CD4-positive, alpha-beta T cell treated with Interleukin-2 at 100 ng/mL for 4 hours (primary cell): ENCODE data around the gene WNT9A.

Experiments
- DNase-seq: peaks from one replicate; pipeline ENCODE4 v3.0.0-alpha.2; 2020; ENCODE audit warnings: low spot score

Gene WNT9A

DNA sequence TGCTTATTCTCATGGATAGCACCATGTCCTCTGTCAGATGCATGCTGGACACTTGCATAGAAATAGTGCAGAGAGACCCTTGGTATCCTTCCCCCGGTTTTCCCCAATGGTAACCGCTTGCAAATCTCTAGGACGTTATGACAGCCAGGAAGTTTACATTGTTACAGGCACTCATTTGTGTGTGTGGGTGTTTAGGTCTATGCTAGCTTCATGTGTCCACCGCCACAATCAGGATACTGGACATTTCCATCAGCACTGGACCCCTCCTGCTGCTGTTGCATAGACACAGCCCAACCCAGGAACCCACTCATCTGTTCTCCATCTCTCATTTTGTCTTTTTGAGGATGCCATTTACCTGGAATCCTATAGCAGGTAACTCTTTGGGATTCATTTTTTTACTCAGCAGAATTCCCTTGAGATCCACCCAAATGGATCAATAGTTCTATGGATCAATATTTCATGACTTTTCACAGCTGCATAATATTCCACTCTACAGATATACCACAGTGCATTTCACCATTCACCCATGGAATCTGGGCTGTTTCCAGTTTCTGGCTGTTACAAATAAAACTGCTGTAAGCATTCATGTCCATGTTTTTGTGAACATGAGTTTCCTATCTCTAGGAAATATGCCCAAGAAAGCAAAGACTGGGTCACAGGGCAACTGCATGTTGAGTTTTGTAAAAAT is 6.6 kb upstream of the WNT9A start:
- DNase-seq, result no peak

DNA sequence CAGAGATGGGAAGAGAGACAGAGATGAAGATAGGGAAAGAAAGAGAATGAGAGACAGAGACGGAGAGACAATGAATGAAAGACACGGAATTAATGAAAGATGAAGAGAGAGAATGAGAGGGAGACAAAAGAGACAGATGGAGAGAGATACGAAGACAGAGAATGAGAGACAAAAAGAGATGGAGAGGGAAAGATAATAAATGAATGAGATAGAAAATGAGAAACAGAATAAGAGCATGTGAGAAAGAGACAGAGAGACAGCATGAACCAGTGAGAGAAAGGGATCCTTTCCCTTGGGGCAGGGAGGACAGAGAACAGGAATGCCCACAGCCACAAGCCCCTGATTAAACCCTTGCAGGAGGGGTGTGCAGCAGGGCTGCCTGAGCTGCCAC is 5.3 kb upstream of the WNT9A start:
- no peak for DNase-seq

DNA sequence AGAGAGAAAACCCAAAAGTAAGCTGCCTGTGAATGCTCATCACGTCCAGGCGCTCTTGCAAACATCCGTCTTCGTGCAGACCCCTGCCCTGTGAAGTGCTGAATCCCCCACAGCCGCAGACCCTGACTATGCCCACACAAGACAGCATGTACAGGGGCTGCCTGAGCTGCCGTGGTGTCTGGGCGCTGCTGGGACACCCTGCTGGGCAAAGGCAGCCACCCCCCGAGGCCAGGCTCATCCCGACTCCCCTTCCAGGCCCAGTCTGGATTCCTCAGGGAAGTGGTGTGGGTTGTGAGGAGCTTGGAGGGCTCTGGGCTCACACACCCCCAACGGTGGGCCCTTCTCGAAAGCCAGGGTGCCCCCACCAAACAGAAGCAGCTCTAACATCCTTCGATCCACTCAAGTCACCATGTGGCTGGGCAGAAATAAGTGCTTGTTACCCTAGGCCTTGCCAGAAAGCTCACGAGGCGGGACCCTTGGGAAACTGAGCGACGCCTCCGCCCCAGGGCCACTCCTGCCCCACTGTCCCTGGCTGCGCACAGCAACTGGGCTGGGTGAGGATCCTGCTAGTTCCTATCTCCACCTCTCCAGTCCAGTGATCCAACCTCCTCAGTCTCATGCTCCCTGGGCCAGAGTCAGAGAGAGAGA is 4.8 kb upstream of the WNT9A start:
- DNase-seq, result no peak

DNA sequence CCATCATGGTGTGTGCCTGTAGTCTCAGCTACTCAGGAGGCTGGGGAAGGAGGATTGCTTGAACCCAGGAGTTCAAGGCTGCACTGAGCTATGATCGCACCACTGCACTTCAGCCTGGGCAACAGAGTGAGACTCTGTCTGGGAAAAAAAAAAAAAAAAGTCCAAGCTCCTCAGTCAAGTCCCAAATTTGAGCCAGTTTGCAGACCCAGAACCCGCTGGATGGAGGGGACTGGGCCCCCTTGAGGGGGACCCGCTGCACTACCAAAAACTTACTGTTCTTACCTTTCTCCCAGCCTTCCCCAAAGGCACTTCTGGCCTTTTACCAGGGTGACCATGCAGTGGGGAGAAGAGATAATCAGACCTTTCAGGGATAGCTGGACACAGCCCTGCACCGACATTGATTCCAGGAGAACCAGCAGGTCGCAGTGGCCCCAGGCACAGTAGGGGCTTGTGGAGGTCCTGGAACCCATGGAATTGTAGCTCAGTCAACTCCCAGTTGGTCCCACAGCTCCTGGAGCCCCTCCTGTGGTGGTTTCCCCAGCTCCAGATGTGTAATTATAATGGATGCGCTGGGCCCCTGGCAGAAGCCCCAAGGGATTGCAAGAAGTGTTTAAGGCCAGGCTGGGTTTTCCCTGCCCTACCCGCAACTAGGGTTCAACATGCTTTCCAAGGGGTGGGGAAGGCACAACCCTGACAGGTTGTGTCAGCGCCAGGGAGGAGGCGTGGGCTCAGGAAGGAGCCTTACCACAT is 4.1 kb upstream of the WNT9A start:
- no peak for DNase-seq

DNA sequence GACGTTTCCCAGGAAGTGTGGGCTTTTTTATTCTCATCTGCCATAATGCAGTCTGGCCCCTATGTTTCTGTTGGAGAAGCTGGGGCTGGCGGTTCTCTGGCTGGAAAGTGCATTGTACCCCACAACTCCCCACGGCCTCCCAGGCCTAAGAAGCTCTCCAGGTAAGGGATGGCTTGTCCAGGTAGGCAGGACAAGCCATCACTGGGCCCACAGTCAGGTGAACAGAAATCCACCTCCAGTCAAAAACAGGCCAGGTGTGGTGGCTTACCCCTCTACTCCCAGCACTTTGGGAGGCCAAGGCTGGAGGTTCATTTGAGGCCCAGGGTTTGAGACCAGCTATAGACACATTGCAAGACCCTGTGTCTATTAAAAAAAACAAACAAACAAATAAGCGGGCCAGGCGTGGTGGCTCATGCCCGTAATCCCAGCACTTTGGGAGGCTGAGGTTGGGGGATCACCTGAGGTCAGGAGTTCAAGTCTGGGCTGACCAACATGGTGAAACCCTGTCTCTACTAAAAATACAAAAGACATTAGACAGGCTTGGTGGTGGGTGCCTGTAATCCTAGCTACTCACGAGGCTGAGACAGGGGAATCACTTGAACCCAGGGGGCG is 3.1 kb upstream of the WNT9A start:
- no peak for DNase-seq

DNA sequence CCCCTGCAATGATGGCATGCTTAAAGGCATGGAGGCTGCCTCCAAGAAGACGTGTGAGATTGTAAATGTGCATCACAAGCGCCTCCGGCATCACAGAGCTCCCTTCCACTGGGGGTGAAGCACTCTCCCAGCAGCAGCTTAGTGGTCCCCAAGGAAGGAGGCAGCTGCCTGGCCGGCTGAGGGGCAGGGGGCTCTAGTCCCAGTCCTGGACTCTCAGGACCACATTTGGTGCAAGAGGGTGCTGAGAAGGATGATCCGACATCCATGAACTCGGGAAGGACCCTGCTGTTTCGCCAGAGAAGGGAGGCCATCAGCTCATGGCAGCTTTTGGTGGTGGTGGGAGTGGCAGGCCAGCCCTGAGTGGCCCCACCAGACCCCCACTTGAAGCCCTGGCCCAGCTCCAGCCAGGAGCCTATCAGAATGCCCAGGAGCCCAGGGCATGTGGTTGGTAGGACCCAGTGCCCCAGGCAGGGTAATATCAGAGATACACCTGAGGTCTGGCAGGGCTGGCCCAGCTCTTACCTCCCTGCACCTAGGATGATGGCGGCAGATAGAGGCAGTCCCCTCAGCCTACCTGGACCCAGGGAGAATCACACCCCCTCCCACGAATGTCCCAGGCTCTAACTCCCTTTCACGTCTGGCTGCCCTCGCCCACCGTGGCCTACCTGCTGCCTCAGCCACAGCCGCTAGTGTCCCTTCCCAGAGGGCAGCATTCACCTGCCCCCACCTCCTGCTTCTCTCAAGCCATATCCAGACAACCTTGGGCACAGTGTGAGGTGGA is 2.4 kb upstream of the WNT9A start:
- DNase-seq, result no peak

DNA sequence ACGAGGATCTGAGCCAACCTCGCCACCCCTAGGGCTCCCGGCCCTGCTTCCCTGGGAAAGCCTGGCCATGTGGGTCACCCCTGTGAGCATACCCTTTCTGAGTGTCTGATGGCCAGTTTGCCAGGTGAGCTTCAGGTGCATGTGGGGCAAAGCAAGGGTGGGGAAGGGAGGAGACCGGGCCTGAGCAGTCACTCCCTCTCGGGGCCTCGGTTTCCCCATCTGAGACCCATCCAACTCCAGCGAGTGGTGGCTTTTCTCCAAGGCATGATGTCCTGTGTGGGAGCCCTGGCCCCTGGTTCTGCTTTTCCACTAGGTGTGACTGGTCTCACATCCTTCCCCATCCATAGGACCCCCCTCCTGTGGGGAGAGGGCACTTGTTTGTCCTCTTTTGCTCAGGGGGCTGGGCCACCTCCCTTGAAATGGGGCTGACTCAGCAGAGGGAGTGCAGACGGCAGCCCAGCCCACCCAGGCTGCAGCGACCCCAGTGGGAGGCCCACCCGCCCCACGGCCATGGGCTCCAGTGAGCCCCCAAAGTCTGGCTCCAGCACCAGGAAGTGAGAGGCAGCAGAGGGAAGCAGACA is 1.7 kb upstream of the WNT9A start:
- DNase-seq, result no peak

DNA sequence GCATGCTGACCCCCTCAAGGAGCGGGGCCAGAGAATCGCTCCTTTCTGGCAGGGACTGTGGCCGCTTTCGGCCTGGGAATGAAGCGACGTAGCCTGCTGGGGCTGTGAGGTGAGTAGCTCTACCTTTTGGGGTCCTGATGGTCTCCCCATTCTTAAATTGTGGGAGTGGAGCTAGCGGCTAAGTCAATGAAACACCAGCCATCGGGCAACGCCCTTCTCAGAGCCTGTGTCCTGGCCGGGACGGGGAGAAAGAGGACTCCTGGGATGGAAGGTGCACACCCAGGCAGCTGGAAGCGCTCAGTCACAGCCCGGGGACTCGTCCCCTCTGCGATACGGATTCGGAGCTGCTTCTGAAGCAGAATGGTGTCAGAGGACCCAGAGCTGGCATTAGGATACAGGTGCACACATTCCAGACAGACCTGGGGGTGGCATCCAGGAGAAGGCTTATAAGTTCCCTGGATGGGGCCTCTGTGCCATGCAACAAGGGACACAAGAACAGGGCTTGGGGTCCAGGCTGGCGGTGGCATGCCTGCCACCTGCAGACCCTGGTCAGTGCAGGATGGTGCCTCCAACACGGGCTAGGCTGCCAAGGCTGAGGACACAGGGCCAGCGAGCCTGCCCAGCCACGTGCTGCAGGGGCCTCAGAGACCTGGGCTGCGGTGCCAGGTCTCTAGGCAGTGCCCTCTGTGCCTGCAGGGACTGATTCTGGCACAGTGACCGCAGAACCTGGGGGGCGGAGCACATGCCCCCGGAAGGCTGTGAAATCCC is 945 bp upstream of the WNT9A start:
- no peak for DNase-seq

DNA sequence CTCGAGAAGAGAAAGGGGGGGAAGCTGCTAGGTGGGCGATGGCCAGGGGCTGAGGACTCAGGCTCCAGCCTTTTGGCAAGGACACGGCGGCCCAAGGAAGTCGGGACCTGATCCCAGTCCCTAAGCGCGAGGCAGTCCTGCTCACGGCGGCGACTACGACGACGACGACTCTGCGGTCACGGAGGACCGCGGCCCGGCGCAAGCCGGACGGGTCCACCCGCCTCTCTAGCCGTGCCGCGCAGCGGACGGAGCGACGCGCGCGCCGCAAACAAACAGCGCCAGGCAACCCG is 401 bp downstream of the WNT9A start:
- no peak for DNase-seq

DNA sequence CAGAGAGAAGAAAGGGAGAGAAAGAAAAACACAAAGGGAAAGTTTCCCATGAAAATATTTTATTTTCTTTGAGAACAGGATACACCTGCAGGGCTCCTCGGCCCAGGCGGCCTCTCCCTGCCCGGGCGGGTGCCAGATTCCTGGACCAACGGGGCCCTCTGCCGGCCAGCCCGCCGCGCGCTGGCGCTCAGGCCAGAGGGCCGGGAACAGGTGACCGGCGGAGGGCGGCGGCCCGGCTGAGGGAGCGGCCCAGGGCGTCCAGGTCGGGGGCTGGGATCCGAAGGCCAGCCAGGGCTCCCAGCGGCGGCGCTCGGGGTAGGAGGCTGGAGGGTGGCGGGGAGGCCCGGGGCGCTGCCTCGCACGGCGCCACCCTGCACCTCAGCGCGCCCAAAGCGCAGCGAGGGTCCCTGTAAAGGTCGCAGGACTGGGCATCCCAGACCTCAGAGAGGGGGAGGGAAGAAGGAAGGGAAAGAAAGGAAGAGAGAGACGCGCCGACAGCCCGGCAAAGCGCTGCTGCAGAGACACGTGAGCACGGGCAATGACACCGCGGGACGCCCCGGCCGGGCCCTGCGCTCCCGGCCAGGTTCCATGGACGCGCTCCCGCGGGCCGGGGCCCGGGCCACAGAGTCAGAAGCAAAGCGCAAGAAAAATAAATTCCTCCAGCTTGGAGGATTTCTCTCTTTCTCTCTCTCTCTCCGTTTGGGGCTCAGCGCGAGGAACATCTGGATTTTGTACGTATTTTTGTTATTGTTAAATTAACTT is 927 bp downstream of the WNT9A start:
- DNase-seq, result peak; percentile 57

DNA sequence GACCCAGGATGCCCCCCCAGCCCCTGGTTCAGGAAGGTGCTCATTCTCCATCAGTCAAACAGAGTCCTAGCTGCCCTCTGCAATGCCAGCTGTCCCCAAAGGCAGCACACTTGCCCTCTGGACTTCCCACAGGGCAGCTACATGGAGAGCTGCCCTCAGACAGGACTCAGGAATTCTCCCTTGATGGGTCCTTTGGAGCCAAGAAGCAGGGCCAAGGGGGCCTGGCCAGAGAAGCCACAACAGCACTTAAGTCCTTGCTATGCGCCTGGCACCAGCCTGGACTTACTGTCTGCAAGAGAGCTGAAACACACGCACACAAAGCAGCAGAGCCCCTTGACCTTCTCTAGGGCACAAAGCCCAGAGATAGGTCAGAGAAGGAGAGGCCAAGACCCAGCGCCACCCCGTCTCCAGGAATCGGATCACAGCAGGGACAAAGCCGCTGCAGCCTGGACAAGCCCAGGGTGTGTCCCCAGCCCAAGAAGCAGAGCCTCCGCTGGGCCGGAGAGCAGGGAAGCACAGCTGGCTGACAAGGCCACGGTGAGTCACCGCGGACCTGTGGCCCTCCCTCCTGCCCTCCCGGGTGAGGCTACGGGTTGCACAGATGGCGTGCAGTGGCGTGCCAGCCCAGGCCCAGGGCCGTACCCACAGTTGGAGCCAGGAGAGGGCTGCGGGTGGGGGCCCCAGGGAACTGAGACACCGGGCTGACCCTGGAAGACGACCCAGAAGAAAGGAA is 1.7 kb downstream of the WNT9A start:
- no peak for DNase-seq

DNA sequence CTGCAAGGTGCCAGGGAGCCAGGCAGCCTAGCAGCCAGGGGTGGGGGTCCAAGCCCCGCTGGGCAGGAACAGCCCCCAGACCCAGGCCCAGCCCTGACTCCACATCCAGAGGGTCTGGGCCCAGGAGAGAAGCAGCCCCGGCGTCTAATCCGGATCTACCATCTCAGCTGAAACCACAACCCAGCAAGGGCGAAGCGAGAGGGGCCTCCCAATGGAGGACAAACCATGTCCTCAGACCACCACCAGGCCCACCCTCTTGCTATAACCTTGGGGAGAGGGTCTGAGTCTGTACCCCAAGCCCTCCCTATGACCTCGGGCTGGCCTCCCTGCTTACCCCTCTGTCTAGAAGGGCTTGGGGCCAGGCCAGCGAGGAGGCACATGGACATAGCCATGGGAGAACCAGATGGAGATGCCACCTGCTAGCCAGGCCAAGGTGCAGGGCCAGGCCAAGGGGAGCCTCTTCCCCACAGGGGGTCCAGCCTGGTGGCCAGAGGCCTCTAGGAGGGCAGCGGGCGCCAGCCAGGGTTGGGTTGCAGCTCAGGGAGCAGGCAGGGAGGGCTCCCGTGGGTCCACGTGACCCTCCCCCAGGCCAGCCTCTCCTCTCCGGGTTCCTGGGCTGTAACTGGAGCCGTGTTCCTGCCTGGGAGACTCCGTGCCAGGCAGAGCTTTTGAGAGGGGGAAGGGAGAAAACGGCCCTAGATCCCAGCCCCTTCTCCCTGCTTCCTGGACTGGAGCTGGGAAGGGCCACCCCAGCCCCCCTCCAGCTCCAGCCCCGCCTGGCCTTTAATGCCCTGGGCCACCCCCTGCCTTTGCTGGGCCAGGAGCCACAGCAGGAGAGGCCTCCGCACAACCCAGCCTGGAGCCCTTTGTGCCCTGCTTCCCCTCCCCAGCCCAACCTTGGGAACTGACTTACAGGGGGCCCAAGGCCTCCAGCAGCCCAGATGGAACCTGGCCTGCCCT is 2.5 kb downstream of the WNT9A start:
- no peak for DNase-seq

DNA sequence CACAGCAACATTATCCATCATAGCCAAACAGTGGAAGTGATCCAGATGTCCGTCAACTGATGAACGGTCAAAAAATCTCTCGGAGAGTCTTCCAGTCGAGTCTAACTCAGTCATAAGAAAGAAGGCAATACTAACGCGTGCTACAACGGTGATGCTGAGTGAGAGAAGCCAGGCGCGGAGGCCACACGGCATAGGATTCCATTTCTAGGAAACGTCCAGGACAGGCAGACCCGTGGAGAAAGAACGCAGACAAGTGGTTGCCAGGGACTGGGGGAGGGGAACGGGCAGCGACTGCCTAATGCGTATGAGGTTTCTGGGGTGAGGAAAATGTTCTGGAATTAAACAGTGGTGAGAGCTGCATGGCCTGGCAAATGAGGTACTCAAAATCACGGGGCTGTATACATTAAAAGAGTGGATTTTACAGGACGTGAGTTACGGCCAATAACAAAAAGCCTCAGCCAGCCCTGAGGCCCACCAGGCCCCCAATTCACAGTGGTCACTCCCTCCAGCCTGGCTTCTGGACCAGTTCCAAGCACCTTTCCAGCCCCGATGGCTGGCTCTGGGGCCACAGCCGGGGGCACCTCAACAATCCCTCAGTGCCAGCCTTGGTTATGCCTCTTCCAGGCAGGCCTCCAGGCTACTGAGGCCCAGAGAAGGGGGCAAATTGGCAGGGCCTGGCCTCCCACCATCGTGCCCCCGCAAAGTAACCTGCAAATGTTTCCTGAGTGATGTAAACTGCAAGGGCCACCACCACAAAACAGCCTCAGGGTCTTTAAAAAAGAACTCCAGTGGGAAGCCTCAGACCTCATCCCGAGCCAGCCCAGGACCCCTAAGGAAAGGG is 3.4 kb downstream of the WNT9A start:
- no peak for DNase-seq

DNA sequence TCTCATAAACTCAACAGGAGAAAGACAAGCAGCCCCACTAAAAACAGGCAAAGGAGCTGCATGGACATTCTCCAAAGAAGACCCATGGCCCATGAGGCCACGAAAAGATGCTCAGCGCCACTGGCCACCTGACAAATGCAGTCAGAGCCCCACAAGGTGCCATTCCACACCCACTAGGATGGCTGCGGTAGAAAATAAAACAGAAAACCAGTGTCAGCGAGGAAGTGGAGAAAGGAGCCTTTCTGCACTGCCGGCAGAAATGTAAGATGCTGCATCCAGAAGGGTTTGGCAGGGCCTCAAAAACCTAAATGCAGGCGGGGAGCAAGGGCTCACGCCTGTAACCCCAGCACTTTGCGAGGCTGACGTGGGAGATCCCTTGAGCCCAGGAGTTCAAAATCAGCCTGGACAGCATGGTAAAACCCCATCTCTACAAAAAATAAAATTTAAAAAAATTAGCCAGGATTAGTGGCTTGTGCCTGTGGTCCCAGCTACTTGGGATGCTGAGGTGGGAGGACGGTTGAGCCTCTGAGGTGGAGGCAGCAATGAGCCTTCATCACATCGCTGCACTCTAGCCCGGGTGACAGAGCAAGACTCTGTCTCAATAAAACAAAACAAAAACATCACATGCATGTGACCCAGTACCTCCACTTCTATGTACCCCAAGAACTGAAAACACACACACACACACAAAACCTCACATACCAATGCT is 4.2 kb downstream of the WNT9A start:
- no peak for DNase-seq

DNA sequence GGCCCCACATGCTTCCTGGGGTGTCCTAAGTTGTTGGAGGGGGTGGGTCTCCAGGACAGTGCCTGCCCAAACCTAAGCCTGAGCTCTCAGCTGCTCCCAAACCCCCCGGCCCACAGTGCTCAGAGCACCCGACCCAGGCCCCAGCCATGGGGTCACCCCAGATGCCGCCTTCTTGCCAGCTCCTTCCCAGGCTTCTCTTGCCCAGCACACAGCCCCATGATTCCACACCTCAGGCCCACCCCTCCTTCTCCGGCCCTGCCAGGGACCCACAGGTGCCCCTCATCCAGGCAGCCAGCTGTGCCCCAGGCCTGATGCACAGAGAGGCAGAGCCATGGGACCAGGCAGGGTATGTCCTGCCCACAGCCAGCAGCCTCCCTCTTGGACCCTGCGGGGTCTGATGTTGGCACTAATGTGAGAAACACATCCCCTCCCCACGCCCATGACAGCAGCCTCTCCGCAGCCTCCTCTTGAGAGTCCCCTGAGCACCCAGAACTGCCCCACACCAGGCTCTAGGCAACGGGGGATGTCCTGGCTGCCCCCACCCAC is 4.9 kb downstream of the WNT9A start:
- DNase-seq, result no peak

DNA sequence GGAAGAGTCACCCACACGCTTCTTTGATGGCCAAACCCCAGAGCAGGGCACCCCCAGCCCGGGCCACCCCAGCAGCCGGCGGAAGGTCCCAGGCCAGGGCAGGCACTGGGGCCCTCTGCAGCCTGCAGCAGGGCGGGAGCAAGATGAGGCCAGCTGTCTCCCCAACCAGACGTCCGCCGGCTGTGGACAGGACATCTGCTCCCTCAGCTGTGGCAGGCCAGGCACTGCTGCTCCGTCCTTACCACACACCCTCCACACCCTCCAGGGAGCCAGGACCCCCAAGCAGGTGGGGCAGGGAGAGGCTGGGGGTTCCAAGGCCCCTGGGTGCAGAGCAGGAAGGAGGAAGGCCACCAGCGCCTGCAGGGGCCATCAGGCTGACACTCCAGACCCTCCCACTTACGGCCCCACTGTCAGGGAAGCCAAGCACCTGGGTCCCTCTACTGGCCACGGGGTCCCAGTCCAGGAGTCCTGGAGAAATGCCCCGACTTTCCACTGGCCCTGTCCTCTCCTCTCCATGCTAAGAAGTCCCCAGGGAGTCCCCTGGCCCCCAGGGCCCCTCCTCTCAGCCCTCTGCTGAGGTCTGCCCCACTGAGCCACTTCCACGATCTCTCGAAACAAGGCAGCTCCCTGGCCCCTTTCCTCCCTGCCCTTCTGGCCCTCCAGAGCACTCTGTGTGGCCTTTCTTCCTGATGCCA is 5.6 kb downstream of the WNT9A start:
- no peak for DNase-seq
